ENCODE data around the gene NUFIP2.

GRCh38 chr17:29279397-29280070 is 14.4 kb downstream of the NUFIP2 start:
- no peak for TF ChIP-seq CTCF (IDR thresholded peaks at IDR 0.05)
- no peak for TF ChIP-seq POLR2A (IDR thresholded peaks at IDR 0.05)

All from testis (tissue), 2 donors.